Endometrial microvascular endothelial cells (primary cell): ENCODE data around the gene ZBTB16. TPM values are rescaled to one million over a fixed set of nuclear protein-coding genes. Genes with fewer than 3 reads are reported as not detected.

Experiments used
- in situ Hi-C: cut with HindIII; loops from 2 replicates; pipeline ENCODE4 v1.10.0; 2017; ENCODE audit warnings: low sequenced_read_pairs, low pct_unique_long_range_greater_than_20kb; ENCODE audit errors: inconsistent ontology term
- total RNA-seq: library from RNA; depleted of rRNA; stranded (reverse); fragments of >200 nt; gene quantifications from one replicate; pipeline ENCODE4 v1.2.3, GENCODE V29; 2015; ENCODE audit errors: inconsistent ontology term

Gene ZBTB16
- total RNA-seq, 1 donor from 2014 or later, result 25.9 TPM

DNA sequence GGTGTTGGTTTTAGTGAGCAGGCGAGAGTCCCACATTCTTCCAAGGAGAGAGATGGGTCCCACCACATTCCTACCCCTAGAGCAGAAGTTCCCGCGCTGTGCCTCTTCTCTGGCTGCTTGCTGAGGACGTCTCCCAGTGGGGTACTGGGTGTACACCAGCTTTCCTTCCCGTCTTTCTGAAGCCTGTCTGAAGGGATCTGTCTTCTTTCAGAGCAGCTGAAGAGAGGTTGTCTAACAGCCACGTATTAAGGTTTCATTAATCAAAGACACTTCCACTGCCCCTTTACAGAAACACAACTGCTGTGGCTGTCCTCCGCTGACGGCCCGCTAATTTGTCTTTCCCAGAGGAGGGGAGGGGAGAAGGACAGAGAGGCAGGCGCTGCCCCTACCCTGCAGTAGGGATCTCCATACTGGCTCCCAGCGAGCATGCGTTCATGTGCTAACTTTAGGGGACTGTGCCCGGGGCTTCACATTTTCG lies 56.0 kb downstream of the ZBTB16 start:
- in situ Hi-C loops, result no loop called here

- in situ Hi-C loops, result no loop called here
These were observed 56.8 kb downstream of the ZBTB16 start for GRCh38 chr11:114116357-114116756.

GRCh38 chr11:114116800-114117199 lies 57.3 kb downstream of the ZBTB16 start:
- in situ Hi-C loops, result no loop called here

DNA sequence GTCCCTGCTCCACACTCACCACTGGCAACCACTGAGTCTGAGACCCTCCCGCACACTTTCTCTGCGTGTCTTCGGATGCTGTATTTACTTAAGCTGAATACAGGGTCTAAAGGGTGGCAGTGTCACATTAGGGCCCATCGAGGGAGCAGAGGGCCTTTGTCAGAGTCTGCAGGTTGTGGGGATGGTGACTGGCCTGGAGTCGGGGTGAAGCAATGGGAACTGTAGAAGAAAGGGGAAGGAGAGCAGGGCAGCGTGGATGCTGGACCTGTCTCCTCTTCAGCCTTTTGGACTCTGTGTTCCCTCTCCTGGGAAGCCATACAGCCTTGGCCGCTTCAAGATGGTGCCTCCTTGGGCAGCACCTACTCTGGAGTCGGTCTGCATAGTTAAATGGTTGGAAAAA lies 61.1 kb downstream of the ZBTB16 start:
- in situ Hi-C loops, result no loop called here

GRCh38 chr11:114121138-114121537 lies 61.6 kb downstream of the ZBTB16 start:
- in situ Hi-C loops, result no loop called here

- in situ Hi-C loops, result no loop called here
These were observed 62.4 kb downstream of the ZBTB16 start for GRCh38 chr11:114121804-114122504.

DNA sequence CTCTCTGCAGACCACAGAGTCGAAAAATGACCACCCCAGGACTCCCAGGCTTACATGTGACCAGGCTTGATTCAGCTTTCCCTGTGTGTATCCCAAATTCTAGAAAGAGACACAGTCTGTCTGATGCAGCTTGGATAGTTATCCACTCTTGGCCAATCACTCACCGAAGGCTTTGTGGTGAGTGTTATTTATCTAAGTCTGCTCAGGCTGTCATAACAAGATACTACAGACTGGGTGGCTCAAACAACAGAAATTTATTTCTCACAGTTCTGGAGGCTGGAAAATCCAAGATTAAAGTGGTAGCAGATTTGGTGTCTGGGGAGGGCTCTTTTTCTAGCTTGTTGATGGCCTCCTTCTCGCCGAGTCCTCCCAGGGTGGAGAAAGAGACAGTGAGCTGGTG lies 63.2 kb downstream of the ZBTB16 start:
- in situ Hi-C loops, result no loop called here

DNA sequence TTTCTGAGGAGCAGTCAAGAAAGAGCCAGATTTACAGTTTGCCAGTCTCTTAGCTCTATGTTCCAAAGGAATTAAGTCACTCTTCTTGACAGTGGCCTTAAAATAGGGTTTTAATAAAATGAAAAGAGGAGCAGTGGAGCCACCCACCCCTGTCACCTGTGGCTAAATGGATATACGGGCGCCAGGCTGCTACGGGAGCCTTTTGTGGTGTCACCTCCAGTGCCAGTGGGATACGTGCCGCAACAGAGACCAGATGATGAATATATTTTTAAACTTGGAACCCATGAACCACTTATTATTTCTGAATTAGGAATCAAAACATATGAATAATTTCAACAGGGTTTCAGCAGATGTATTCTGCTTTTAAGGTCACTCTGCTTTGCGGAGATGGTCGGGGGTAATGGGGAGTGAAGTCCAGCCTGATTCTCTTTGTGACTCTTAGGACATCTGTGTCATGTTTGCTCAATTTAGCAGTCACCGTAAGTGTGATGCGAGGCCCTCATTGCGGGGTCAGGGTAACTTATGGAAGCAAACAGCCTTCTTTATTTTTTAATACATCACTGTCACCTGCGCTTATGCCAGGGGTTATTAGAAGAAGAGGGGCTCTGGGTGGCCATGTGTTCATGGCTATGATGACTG lies 64.3 kb downstream of the ZBTB16 start:
- in situ Hi-C loops, result no loop called here

GRCh38 chr11:114124601-114125144 lies 65.2 kb downstream of the ZBTB16 start:
- in situ Hi-C loops, result no loop called here

DNA sequence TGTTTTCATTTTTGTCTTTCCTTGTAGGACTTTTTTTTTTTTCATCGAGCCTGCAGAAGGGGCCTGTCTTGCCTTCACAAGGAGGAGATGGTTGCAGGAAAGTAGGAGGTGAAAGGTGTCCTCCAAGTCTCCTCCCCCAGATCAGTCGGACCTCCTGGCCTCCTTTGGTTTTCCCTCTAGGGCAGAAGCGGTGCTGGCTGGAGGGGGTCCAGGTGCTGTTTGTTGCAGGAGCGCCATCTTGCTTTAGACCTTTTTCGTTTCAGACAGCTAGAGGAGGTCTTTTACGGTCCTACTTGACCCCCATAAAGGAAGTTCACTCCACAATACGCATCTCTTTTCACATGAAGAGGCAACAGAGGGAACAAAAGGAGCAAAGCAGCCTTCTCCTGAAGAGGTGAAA lies 66.0 kb downstream of the ZBTB16 start:
- in situ Hi-C loops, result no loop called here

DNA sequence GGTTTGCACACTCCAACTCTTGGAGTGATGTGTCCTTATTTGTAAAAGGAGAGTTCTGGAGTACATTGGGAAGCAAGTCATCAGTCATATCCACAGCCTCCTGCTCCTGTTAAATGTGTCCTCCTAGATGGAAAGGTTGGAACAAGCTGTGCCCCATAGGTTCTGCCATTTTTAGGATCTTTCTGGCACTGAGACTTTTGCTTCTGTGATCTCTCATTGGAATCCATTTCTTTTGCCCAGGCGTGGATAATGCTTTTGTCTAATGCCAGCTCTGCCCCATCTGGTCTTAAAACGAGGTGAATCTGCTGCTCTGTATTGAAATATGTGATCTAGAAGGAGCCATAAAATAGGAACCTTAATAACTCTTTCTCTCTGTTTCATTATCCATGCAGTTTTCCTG lies 66.4 kb downstream of the ZBTB16 start:
- in situ Hi-C loops, result no loop called here

DNA sequence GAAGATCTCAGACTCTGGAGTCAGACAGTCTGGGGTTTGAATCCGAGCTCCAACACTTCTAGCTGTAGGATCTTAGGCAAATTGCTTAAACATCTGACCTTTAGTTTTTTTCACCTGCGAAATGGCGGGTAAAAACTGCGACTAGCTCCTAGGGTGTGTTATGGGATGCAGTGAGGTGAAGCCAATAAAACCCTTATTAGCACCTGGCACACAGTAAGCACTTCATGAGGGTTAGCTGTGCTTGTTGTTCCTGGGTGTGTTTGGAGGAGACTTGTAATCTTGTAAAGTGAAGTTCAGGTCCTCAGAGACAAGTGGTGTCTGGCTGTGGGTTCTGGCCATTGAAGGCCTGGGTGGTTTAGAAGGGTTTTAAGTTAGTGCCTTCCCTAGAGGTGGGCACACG lies 68.9 kb downstream of the ZBTB16 start:
- in situ Hi-C loops, result no loop called here

DNA sequence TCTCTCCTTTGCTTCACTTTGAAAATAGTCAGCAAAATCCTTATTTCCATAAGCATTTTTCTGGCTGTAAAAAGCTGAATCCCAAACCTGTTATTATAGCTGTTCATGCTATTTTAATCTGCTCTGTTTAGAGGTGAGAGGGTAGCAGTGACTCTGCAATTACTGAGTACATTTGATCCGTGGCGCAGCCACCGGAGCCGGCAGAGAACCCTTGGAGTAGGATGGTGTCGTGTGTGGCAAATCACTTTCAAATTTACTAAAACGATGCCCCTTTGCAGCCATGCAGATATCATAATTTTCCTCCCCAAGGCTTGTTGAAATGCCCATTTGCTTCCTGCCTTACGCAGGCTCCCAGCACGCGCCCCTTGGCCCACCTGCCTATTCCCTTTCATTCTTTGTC lies 69.6 kb downstream of the ZBTB16 start:
- in situ Hi-C loops, result no loop called here

DNA sequence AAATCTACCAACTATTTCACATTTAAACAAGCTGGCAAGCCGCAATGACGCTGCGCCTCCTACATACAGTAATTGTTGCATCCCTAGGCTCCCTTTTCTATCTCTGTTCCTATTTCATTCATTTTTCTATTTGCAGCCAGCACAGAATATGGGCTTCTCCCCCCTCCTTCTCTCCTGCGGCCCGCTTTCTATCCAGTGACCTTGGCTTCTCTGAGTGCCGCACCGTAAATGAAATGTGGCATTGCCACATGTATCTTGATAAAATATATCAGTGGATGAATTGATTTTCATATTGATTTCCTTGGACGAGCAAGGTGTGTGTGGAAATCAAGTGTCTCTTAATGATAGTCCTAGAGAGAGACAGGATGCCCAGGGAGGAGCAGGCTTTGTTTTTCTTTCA lies 70.2 kb downstream of the ZBTB16 start:
- in situ Hi-C loops, result no loop called here

DNA sequence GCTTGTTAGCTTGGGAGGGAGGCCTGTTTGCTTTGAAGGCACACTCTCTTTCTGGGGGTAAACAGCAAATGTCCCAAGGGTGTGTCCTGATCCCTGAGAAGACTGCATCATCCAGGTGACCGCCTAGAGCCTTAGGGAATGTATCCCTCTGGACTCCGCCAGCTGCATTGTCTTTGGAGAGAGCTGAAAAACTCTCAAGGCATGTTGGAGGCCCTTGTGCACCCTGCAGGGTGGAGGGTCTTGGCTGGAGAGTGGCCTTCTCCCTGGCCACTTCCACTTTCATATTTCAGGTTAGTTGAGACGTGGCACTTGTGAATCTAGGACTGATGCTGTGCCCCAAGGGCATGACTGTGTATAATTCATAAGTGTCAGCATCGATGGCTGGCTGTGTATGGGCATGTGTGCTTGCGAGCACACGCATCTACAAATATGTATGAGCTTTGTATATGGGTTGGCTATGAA lies 70.6 kb downstream of the ZBTB16 start:
- in situ Hi-C loops, result no loop called here

DNA sequence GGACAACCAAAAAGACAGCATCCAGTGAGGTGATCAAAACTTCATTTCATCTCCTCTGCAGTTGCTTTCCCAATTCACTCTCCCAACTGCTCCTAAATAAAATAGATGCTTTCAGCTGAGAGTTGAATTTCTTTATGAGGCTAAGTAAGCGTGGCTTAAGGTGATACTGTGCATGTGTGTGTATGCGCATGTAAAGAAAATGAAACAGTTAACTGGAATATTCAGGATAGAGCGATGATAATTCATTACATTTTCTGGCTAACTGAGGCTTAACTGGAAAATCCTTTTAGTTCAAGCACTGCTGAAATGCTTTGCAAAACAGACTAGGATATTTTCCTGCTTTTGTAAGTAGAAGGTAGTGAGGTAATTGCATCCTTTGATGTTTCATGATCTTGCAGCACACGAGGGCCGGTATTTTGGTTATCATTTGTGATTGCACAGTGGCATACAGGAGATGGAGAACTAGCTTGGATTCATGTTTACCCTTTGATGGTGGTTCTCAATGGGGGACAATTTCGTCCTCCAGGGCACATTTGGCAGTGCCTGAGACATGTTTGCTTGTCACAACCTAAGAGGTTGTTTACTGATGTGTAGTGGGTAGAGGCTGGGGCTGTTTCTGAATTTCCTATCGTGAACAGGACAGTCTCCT lies 71.2 kb downstream of the ZBTB16 start:
- in situ Hi-C loops, result no loop called here

- in situ Hi-C loops, result no loop called here
These were observed 72.0 kb downstream of the ZBTB16 start for GRCh38 chr11:114131461-114131864.

GRCh38 chr11:114132417-114132816 lies 72.9 kb downstream of the ZBTB16 start:
- in situ Hi-C loops, result no loop called here

DNA sequence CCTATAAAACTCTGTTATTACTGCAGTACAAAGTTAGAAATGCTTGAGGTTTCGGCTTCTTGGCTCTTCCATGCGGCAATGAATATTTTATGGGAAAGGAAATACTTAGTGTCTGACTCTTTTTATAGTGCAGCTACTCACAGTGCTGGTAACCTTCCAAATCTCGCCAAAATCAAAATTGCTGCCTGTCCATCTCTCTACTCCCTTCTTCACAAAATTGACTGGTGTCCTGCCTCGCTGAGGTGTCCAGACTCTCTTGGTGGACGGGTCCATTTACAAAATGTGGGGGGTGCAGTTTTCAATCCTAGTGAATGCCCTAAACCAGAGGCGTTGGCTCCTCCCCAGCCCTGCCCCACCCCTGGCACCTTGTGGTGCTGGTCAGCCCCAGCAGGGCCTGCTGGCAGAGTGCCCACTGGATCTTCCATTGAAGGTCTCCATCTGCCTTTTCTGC lies 73.5 kb downstream of the ZBTB16 start:
- in situ Hi-C loops, result no loop called here
